GM12891 (cell line): Measurements from ENCODE around the gene DUSP7.

ENCODE experiments used
- PAX5 ChIP-seq: IDR thresholded peaks from 2 replicates; pipeline ENCODE4 v1.6.1; 2011; ENCODE audit warnings: low read length, moderate library complexity, mild to moderate bottlenecking; ENCODE audit not compliant: insufficient read depth, severe bottlenecking
- POLR2A ChIP-seq: IDR thresholded peaks from 2 replicates; pipeline ENCODE4 v1.6.1; 2011; ENCODE audit warnings: low read depth, low read length, control low read depth
- POLR2AphosphoS5 ChIP-seq: IDR thresholded peaks from 2 replicates; pipeline ENCODE4 v1.6.1; 2011; ENCODE audit warnings: low read depth, low read length, control low read depth
- POU2F2 ChIP-seq: IDR thresholded peaks from 2 replicates; pipeline ENCODE4 v1.6.1; 2011; ENCODE audit warnings: low read depth, mild to moderate bottlenecking, control low read depth, low read length, moderate library complexity
- SPI1 ChIP-seq: IDR thresholded peaks from 2 replicates; pipeline ENCODE4 v1.6.1; 2011; ENCODE audit warnings: low read depth, low read length, control low read depth
- TAF1 ChIP-seq: IDR thresholded peaks from 2 replicates; pipeline ENCODE4 v1.6.1; 2011; ENCODE audit warnings: low read depth, low read length, control low read depth

- TF ChIP-seq TAF1 (no peak), POLR2A (no peak), POLR2AphosphoS5 (no peak), POU2F2 (no peak), PAX5 (no peak), SPI1 (no peak)
Observed at GRCh38 chr3:52028572-52028971, 27.8 kb downstream of the DUSP7 start.
